COLO668 (cell line): ENCODE results near the gene STARD5.
A peak's percentile ranks its signal among the peaks of the same experiment; 100 is the strongest.

Experiments
- DNase-seq: peaks from one replicate; lab custom pipeline; 2025; ENCODE audit not compliant: unreplicated experiment; lab: John Stamatoyannopoulos, UW

STARD5 gene

DNA sequence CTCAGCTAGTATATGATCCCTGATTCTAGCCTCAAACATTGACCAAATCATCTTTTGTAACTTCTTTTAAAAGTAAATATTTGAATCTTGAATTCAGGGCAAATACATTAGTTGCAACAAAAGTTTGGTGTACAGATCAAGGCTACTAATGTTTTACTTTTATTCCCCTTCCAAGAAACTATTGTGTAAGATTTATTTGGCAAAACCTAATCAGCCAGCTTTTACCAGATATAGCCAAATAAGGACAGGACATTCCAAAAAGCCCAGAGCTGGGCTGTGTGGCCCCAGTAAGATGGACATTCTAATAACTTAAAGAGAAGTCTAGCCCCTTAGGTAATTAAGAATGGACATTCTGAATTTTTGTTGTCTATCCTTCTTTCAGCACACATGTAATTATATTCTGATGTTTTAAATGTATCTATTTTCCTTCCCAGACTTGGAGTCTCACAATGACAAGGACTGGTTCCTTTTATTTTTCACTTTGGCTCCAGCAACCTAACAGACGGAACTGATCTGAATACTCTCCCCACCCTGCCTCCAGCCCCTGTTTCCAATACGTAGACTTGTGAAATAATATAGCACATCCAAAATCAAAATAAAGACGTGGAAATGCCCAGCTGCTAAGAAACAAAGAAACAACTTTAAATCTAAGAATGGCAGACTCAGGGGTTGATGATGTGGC is 48.1 kb downstream of the STARD5 start:
- no peak for DNase-seq

GRCh38 chr15:81274931-81275707 is 48.8 kb downstream of the STARD5 start:
- peak; percentile 72 for DNase-seq

DNA sequence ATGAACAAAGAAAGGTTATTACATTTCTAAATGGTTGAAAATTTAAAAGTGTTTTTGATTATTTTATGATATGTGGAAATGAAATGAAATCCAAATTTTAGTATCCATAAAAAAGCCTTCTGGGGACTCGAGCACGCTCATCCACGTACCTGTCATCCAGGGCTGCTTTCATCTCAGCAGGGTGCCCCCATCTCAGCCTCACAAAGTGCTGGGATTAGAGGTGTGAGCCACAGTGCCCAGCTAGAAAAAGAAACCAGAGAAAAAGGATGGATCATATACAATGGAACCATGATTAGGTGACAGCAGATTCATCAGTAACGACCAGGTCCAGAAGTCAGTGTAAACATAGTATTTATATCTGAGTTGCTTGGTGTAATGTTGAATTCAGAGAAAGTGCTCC is 49.7 kb downstream of the STARD5 start:
- no peak for DNase-seq

DNA sequence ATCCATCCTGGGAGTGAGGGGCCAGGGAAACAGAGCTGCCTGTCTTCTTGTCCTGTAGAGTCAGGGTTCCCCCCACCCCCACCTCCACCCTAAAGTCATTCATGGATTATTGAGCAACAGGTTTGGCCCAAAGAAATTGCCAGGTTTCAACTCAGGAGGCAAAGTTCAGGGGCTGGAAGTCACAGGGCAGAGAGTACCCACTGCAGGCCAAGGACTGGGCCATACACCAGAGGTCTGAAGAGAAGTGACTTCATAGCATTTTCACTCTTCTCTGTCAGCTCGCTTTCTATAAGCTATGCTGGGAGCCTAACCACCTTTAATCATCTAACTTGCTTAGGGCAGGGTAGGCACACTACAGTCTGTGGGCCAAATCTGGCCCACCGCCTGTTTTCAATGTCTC is 50.1 kb downstream of the STARD5 start:
- DNase-seq: no peak

DNA sequence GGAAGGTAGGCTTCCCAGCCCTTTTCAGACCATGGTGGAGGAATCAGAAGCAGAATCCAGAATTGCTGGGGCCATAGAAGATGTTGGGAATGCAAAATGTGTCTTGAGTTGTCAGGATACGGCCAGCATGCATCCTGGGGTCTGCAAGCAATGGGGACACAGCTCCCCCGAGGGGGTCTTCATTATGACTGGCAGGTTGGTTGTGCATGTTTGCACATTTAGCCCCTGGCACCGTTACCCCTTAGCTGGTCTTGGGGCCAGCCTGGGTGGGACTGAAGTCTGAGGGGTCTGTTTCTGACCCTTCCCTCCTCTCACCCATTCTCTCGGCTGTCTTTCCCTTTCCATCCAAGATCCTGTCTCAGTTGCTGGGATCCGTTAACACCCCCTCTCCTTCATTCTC is 50.7 kb downstream of the STARD5 start:
- DNase-seq: no peak

GRCh38 chr15:81271761-81272644 is 51.9 kb downstream of the STARD5 start:
- peak; percentile 9 for DNase-seq

GRCh38 chr15:81270781-81271491 is 53.0 kb downstream of the STARD5 start:
- no peak for DNase-seq

DNA sequence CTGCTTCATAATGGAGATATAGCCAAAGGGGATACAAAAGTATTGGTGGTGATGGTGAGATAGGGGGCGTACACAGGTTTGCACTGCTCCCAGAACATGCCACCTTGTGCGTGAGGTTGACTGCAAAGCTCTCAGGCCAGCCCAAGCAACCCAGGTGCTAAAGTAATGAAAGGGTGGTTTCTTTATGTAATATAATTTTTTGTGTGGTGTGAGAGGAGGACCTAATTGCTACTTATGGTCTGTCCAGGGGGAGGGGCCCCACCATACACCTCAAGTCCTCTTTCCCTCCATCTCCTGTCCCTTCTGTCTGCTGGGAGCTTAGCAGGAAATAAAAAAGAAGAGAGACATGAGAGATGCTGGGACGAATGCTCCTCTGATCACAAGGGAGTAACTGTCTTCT is 53.8 kb downstream of the STARD5 start:
- no peak for DNase-seq

GRCh38 chr15:81268881-81269601 is 54.9 kb downstream of the STARD5 start:
- no peak for DNase-seq

GRCh38 chr15:81268340-81268739 is 55.6 kb downstream of the STARD5 start:
- DNase-seq: no peak

- peak; percentile 81 for DNase-seq
Observed at GRCh38 chr15:81265944-81266775, 57.8 kb downstream of the STARD5 start.

DNA sequence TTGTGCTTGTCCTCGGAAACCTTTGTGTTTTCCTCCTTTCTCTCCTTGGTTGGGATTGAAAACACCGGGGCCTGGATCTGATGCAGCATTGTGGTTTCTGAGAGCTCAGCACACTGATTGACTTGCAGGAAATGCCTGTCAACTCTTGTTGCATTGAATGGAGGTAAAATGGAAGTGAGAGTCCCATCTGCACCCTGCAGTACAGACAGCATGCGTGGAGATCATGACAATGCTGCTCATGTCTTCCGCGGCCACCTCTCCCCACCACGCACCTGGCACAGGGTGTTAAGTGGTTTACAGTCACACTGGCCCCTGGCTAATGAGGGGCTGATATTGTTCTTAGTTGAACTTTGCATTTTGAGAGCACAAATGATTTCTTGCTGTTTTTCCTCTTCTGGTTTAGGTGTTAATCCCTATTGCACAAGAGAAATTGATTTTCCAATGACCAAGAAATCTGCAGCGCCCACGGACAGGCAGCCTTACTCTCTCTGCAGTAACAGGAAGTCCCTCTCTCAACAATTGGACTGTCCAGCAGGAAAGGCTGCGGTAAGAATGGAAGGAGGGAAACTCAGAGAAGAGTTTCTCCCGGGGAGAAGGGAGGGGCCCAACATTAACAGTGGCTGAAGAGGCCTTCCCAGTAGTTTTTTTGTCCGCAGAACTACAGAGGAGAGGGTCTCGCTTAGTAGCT is 58.5 kb downstream of the STARD5 start:
- no peak for DNase-seq

- no peak for DNase-seq
Observed at GRCh38 chr15:81264072-81264857, 59.7 kb downstream of the STARD5 start.

- no peak for DNase-seq
Observed at GRCh38 chr15:81263477-81263876, 60.5 kb downstream of the STARD5 start.

DNA sequence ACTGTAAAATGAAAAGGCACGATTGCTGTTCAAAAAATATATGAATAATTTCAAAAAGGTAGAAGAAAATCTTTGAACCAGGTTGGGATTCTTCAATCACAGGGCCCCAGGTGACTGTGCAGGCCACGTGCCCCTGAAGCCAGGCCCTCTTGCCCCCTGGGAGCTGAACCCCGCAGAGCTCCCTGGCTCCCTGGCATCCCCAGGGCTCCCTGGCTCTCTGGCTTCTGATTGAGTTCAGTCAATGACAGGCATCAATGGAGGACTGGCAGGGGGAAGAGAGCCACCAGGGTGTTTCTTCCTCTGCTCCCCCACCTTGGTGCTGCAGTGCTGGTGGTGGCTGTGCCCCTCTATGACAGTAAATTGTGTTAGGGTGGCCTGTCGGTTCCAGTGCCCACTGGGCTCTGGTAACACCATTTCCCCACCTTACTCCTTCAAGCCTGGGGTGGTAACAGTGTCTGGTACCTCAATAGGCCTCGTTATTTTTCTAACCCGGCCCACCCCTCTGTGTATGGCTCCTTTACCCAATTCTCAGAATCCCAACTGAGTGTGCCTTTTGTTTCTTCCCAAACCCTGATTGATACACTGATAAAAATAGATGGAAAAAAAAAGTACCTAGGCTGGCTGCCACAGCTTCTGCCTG is 62.6 kb downstream of the STARD5 start:
- DNase-seq: no peak

GRCh38 chr15:81259760-81260298 is 64.1 kb downstream of the STARD5 start:
- DNase-seq: no peak
